Melanocyte of skin (primary cell): ENCODE results near the gene AGBL5. TPM values are rescaled to one million over a fixed set of nuclear protein-coding genes. Genes with fewer than 3 reads are reported as not detected.

ENCODE experiments used
- total RNA-seq, 2 donors: library from RNA; depleted of rRNA; stranded (reverse); fragments of >200 nt; gene quantifications; 2 replicates each; pipeline ENCODE4 v1.2.3, GENCODE V29; 2012

Gene AGBL5, protein sequence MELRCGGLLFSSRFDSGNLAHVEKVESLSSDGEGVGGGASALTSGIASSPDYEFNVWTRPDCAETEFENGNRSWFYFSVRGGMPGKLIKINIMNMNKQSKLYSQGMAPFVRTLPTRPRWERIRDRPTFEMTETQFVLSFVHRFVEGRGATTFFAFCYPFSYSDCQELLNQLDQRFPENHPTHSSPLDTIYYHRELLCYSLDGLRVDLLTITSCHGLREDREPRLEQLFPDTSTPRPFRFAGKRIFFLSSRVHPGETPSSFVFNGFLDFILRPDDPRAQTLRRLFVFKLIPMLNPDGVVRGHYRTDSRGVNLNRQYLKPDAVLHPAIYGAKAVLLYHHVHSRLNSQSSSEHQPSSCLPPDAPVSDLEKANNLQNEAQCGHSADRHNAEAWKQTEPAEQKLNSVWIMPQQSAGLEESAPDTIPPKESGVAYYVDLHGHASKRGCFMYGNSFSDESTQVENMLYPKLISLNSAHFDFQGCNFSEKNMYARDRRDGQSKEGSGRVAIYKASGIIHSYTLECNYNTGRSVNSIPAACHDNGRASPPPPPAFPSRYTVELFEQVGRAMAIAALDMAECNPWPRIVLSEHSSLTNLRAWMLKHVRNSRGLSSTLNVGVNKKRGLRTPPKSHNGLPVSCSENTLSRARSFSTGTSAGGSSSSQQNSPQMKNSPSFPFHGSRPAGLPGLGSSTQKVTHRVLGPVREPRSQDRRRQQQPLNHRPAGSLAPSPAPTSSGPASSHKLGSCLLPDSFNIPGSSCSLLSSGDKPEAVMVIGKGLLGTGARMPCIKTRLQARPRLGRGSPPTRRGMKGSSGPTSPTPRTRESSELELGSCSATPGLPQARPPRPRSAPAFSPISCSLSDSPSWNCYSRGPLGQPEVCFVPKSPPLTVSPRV
- 10 to 100 TPM; 13.8 to 15.7 TPM for total RNA-seq

DNA sequence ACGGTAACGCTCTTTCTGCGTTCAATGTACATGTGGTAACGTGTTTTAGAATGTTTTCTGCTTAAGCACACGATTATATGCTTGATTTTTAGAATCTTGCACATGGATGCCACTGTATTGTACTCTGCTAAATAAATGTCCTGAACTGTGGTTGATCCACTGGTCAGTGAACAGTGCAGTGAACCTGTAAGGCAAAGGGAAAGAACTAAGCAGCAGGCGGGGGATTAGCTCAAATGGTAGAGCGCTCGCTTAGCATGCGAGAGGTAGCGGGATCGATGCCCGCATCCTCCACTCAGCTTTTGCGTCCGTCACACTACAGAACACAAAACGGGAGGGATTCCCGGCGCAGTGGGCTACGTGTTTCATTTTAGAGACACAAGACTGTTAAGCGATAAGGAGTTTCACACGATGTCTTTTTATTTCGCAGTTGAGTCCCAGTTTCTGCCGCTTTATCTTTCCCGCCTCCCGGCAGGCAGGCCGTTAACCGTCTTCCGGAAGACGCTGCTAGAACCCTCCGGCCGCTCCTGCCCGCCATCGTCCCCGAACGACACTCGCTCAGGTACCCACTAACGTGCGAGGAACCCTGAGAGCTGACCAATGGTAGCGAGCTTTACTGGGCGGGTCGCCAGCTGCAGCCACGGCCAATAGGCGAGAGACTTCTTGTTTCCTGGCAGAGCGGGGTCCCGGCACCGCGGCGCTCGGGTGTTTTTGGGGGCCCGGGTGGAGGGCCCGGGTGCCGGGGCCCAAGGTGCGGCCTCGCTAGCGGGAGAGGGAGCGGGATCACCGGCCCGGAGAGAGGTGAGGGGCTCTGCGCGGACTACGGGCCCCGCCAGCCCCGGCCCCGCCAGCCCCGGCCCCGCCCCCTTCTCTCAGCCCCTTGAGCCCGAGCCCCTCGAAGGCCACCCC is at the start of gene AGBL5:
AGBL5 (plus strand) TSS at position 673 of the 906 bp plus-strand sequence. CDS start 1,291 bp downstream, outside the sequence.

DNA sequence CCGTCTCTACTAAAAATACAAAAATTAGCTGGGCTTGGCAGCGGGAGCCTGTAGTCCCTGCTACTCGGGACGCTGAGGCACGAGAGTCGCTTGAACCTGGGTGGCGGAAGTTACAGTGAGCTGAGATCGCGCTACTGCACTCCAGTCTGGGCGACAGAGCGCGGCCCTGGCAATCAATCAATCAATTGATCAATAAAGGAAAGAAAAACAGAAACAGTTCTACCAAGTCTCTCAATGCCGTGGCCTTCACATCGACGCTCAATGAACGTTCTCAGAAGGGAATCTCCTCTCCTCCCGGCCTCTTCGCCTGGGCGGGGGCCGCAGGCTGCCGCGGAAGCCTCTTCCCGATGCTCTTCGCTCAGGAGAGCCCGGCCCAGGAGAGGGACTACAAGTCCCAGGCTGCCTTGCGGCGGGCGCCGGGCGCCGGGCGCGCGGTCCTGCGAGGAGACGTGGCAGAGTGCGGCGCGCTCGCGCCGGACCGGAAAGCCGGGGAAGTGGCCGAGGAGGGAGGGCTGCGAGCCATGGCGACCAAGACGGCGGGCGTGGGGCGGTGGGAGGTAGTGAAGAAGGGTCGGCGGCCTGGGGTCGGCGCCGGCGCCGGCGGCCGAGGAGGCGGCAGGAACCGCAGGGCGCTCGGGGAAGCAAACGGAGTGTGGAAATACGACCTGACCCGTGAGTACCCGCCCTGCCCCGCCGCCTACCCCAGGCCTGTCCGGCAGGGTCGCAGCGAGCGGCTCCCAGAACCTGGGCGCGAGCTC is 18.8 kb upstream of the AGBL5 start, which contains the start of gene TMEM214:
TMEM214 (plus strand) TSS at position 471 of the 758 bp plus-strand sequence; CDS start at position 522, 51 bp downstream.

DNA sequence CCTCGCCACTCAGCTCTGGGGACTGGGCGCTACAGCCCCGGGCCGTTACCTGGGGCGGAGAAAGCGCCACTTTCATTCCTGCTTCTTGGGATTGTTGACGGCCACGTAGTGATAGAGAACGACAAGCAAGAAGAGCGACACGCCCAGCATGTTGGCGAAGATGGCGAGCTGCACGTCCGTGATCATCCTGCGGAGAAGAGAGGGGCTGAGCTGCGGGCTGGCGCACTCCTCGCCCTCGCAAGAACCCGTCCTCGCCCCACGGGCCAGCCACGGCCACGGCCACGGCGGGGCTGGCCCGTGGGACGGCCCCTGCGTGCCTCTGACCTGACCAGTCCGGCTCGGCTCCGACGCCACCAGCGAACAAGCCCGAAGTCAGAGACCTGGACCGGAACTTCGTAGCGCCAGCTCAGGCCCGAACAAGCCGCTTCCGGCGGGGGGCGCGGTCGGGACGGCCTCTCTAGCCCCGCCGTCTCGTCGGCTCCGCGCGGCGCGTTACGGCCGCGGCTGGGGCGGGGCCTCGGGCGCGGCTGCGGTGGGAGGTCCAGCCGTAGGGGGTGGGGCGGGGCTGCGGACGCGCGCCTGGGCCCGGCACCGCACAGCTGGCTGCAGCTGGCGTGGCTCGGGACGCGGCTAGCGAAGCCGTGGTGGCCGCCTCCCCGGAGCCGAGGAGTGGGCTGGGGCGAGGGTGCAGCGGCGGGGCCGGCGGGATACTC is 20.0 kb downstream of the AGBL5 start, which contains the start of gene OST4:
OST4 (minus strand) TSS at position 378 of the 713 bp plus-strand sequence.

DNA sequence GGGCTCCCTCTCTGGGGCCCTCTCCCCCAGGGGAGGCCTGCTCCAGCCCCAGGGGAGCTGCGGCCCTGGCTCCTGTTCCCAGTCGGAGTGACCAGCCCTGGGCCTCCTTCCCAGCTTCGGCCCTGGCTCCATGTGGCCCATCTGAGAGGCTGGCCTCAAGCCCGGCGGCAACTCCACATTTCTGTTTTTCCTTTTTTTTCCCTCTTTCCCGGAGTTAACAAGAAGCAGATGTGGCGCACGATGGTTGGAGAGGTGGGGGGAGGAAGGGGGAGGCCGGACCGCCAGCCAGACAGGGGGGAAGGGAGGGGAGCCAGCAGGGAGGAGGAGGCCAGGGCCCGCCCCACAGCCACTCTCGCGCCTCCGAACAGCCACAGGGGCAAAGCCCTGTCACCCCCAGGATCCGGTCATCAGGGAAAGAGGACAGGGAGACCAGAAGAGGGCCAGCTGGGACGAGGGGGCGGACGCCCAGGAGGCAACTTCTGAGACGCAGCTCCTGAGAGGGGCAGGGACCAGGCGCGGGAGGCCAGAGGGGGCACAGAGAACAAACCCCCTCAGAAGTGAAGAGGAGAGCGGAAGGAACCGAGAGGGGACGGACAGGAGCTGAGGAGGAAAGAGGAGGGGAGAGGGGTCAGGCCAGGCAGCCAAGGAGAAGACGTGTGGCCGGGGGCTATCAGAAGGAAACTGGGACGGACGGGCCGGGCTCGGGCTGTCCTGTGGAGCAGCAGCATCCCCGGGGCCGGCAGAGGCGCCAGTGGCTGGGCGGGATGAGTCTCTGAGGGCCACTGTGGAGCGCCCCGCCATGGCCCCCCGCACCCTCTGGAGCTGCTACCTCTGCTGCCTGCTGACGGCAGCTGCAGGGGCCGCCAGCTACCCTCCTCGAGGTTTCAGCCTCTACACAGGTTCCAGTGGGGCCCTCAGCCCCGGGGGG is 27.1 kb downstream of the AGBL5 start, which contains the start of gene EMILIN1:
EMILIN1 (plus strand) TSS at position 349 of the 928 bp plus-strand sequence; CDS start at position 800, 451 bp downstream.

DNA sequence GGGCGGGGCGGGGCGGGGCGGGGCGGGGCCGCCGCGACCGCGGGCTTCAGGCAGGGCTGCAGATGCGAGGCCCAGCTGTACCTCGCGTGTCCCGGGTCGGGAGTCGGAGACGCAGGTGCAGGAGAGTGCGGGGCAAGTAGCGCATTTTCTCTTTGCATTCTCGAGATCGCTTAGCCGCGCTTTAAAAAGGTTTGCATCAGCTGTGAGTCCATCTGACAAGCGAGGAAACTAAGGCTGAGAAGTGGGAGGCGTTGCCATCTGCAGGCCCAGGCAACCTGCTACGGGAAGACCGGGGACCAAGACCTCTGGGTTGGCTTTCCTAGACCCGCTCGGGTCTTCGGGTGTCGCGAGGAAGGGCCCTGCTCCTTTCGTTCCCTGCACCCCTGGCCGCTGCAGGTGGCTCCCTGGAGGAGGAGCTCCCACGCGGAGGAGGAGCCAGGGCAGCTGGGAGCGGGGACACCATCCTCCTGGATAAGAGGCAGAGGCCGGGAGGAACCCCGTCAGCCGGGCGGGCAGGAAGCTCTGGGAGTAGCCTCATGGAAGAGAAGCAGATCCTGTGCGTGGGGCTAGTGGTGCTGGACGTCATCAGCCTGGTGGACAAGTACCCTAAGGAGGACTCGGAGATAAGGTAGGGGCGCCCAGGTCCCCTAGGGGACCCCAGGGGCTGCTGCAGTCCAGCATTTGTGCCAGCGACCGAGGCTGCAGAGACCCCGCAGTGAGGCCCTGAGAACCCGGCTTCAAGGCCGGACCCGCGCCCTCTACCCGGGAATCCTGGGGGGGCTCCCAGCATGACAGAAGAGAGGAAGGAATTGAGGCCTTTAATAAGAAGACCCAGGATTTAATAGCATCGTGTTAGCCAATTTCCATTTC is 35.5 kb downstream of the AGBL5 start, which contains the start of gene KHK:
KHK (plus strand) TSS at position 49 of the 870 bp plus-strand sequence; CDS start at position 537, 488 bp downstream.

DNA sequence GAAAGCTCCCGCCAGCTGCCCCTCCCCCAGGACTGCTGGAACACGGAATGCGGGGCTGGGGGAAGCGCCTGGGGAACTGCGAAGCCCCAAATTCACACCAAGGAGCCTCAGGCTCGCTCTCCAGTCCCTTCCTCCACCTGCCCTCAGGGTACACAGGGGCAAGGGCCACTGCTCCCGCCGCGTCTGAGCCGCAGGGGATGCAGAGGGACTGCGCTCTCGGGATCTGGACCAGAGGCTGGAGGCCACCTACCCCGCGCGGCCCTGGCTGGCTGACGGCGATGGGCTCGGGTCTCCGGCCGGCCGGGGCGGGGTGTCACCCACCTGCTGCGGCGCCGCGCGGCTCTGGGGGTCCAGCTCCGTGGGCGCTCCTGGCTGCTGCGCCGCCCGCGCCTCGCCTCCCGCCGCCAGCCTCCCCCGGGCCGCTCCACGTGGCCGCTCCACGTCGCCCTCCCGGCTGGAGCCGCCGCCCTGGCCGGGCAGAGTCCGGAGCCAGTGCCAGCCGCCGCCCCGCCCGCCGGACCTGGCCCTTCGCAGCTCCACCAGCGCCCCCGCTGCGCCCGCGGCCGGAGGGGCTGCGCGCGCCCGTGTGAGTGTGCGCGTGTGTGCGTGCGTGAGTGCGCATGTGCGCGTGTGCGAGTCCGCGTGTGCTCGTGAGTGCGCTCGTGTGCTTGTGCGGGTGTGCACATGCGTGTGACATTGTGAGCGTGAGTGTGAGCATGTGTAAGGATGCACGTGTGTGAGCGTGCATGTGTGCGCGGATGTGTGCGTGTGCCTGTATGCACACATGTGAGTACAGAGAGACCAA is 67.3 kb downstream of the AGBL5 start, which contains the start of gene CGREF1:
CGREF1 (minus strand) TSS at position 604 of the 805 bp plus-strand sequence. CDS start 14,762 bp downstream, outside the sequence.

Other genes starting within 250 kb of the AGBL5 start
- not detected for gene DPYSL5, start 203.5 kb upstream of the AGBL5 start, total RNA-seq
- gene MAPRE3, start 81.0 kb upstream of the AGBL5 start, total RNA-seq, result 1 to 10 TPM; 4.0 to 5.2 TPM
- 10 to 100 TPM; 43.7 to 47.6 TPM for gene TMEM214, start 18.7 kb upstream of the AGBL5 start, total RNA-seq
- gene OST4, start 20.0 kb downstream of the AGBL5 start, total RNA-seq, result 100 to 1,000 TPM; 137 to 193 TPM
- gene EMILIN1, start 26.9 kb downstream of the AGBL5 start, total RNA-seq, result 1 to 10 TPM; 4.8 to 8.0 TPM
- 1 to 10 TPM; 2.8 to 3.7 TPM for gene KHK, start 35.1 kb downstream of the AGBL5 start, total RNA-seq
- gene CGREF1, start 67.5 kb downstream of the AGBL5 start, total RNA-seq, result 1 to 10 TPM; 4.7 to 6.2 TPM
- under 1 TPM in 1 of 2 donors, not detected in 1; under 0.01 TPM for gene ABHD1, start 72.1 kb downstream of the AGBL5 start, total RNA-seq
- 10 to 100 TPM; 56.8 to 75.6 TPM for gene PREB, start 83.0 kb downstream of the AGBL5 start, total RNA-seq
- gene PRR30, start 87.7 kb downstream of the AGBL5 start, total RNA-seq, result not detected
- not detected for gene TCF23, start 97.3 kb downstream of the AGBL5 start, total RNA-seq
- 100 to 1,000 TPM; 150 to 212 TPM for gene ATRAID, start 160.4 kb downstream of the AGBL5 start, total RNA-seq
- gene SLC5A6, start 160.6 kb downstream of the AGBL5 start, total RNA-seq, result 10 to 100 TPM; 35.8 to 87.9 TPM
- 10 to 100 TPM; 23.7 to 41.3 TPM for gene CAD, start 165.7 kb downstream of the AGBL5 start, total RNA-seq
- under 1 TPM in 1 of 2 donors, not detected in 1; 0.34 TPM for gene SLC30A3, start 211.4 kb downstream of the AGBL5 start, total RNA-seq
- not detected for gene DNAJC5G, start 223.8 kb downstream of the AGBL5 start, total RNA-seq
- gene TRIM54, start 230.8 kb downstream of the AGBL5 start, total RNA-seq, result not detected